Aorta (tissue), 5 donors: ENCODE data around the gene STAG2. TPM values are rescaled to one million over a fixed set of nuclear protein-coding genes. Genes with fewer than 3 reads are reported as not detected.

ENCODE experiments used
- ATAC-seq: fragments of 200-7000 bp; cut with Tn5 transposase; one replicate; pipeline ENCODE4 v1.9.1; 2022; ENCODE audit warnings: moderate library complexity; ENCODE audit not compliant: low FRiP score
- DNase-seq, 2 donors: peaks; one replicate each; pipeline ENCODE4 v3.0.0-alpha.2; 2020
- H3K27ac ChIP-seq, 2 donors: one replicate each; pipeline ENCODE4 v1.5.1; 2013; ENCODE audit warnings: low read length in 2 of 2, mild to moderate bottlenecking in 2 of 2, moderate library complexity in 2 of 2, control low read depth in 1 of 2, inconsistent platforms in 1 of 2, low read depth in 1 of 2
- H3K27me3 ChIP-seq, 2 donors: one replicate each; pipeline ENCODE4 v1.6.1; 2013; ENCODE audit warnings: control low read depth in 1 of 2, low read length in 1 of 2, mild to moderate bottlenecking in 1 of 2, moderate library complexity in 1 of 2; ENCODE audit not compliant: insufficient read depth in 2 of 2, control insufficient read depth in 1 of 2
- H3K36me3 ChIP-seq, 2 donors: one replicate each; pipeline ENCODE4 v1.6.1; 2013; ENCODE audit warnings: control low read depth in 1 of 2, low read length in 1 of 2, mild to moderate bottlenecking in 1 of 2; ENCODE audit not compliant: insufficient read depth in 2 of 2, control insufficient read depth in 1 of 2
- H3K4me1 ChIP-seq, 2 donors: one replicate each; pipeline ENCODE4 v1.6.1; 2013; ENCODE audit warnings: low read length in 2 of 2, control low read depth in 1 of 2, mild to moderate bottlenecking in 1 of 2, moderate library complexity in 1 of 2; ENCODE audit not compliant: insufficient read depth in 2 of 2, control insufficient read depth in 1 of 2
- H3K4me3 ChIP-seq, 2 donors: one replicate each; pipeline ENCODE4 v1.5.1; 2013; ENCODE audit warnings: low read length in 2 of 2, control low read depth in 1 of 2, mild to moderate bottlenecking in 1 of 2
- H3K9me3 ChIP-seq: one replicate; pipeline ENCODE4 v1.6.1; 2013; ENCODE audit warnings: mild to moderate bottlenecking, low read length; ENCODE audit not compliant: control insufficient read depth
- WGBS, 2 donors: extraction: QIAGEN DNeasy Blood & Tissue Kit; methylation state at CpG; one replicate each; pipeline ENCODE4 v1.1.7; 2013; 5-methylcytosine and 5-hydroxymethylcytosine counted together
- intact Hi-C, 2 donors: fragments of 100-400 bp; cut with DNase I; formaldehyde crosslinking; loops; one replicate each; pipeline versions ENCODE4 v1.14.2 to v1.15.0; 2022
- polyA plus RNA-seq, 2 donors: library from polyadenylated mRNA; stranded (reverse); fragments of 200-250 nt; gene quantifications; one replicate each; pipeline ENCODE4 v1.2.3, GENCODE V29; 2013
- total RNA-seq, 2 donors: library from RNA; stranded (reverse); fragmentation: NEBNext Ultra II Directional; extraction: Animal tissue kit (Norgen Biotek cat#: 25700); gene quantifications; one replicate each; pipeline ENCODE4 v1.2.1, GENCODE V29; 2021
- donor health status: healthy with polysubstance abuse.
- donor health status: Bipolar disorder and iron deficiency.
- donor health status: DM: no; HTN: no; CAD: no.
- donor health status: DM: no; HTN: no; CAD: no.
- donor health status: DM: yes; HTN: yes; CAD: no.

The STAG2 gene
- total and polyA plus RNA-seq, 4 donors, result 22.2 to 78.7 (median 50.7) TPM

GRCh38 chrX:123988423-123989111 lies 27.1 kb downstream of the STAG2 start:
- intact Hi-C loops, result no loop called here
- no peak overlapping the region for H3K27ac ChIP-seq
- H3K4me1 ChIP-seq, result peaks cover 0 to 2% of the 10 kb centered on the region in 2 donors
- no peaks in the 10 kb centered on the region for H3K27me3 ChIP-seq
- H3K36me3 ChIP-seq, result no peaks in the 10 kb centered on the region
- no peaks in the 10 kb centered on the region for H3K9me3 ChIP-seq
- ATAC-seq (no peak), DNase-seq (no peak)
- H3K4me3 ChIP-seq, result no peak overlapping the region
- WGBS, 2 donors, result 55 to 93% methylated on average over 1 of the region's 1 CpG

DNA sequence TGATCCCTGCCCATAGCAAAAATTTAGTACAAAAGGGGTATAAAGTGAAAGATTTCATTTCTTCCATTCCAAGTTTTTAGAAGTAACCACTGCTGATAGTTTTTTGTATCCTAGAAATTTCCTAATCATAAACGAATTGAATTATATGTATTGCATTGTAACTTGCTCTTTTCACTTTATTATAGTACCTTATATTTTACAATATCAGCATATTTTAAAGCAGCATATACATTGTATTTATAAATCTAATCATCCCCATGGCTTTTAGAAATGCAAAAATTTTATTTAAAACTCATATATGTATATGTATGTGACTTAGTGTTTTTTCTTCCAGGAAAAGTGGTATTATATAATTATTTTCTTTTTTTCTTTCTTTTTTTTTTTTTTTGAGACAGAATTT lies 27.7 kb downstream of the STAG2 start:
- ATAC-seq (no peak), DNase-seq (no peak)
- no peak overlapping the region for H3K27ac ChIP-seq
- intact Hi-C loops, result no loop called here
- WGBS, 2 donors, result 52 to 67% methylated on average over 1 of the region's 1 CpG
- H3K4me3 ChIP-seq, result no peak overlapping the region
- H3K36me3 ChIP-seq, result no peaks in the 10 kb centered on the region
- H3K9me3 ChIP-seq, result no peaks in the 10 kb centered on the region
- H3K4me1 ChIP-seq, result peaks cover 0 to 2% of the 10 kb centered on the region in 2 donors
- H3K27me3 ChIP-seq, result no peaks in the 10 kb centered on the region

GRCh38 chrX:123990169-123990568 lies 28.7 kb downstream of the STAG2 start:
- WGBS, 2 donors, result 82 to 99% methylated on average over 2 of the region's 2 CpGs
- no peak for ATAC-seq
- H3K9me3 ChIP-seq, result no peaks in the 10 kb centered on the region
- H3K27me3 ChIP-seq, result no peaks in the 10 kb centered on the region
- H3K36me3 ChIP-seq, result no peaks in the 10 kb centered on the region
- H3K4me1 ChIP-seq, result peaks cover 0 to 2% of the 10 kb centered on the region in 2 donors
- H3K4me3 ChIP-seq, result no peak overlapping the region
- no peak overlapping the region for H3K27ac ChIP-seq
- DNase-seq, result no peak
- intact Hi-C loops, result no loop called here

- intact Hi-C loops, result no loop called here
- no peak overlapping the region for H3K4me3 ChIP-seq
- H3K27ac ChIP-seq, result no peak overlapping the region
- no peak for ATAC-seq
- H3K36me3 ChIP-seq, result no peaks in the 10 kb centered on the region
- peaks cover 0 to 2% of the 10 kb centered on the region in 2 donors for H3K4me1 ChIP-seq
- H3K9me3 ChIP-seq, result no peaks in the 10 kb centered on the region
- 10 to 25% methylated on average over 3 of the region's 3 CpGs for WGBS, 2 donors
- H3K27me3 ChIP-seq, result no peaks in the 10 kb centered on the region
- DNase-seq, result no peak
Measured at GRCh38 chrX:123990602-123991001, 29.1 kb downstream of the STAG2 start.

DNA sequence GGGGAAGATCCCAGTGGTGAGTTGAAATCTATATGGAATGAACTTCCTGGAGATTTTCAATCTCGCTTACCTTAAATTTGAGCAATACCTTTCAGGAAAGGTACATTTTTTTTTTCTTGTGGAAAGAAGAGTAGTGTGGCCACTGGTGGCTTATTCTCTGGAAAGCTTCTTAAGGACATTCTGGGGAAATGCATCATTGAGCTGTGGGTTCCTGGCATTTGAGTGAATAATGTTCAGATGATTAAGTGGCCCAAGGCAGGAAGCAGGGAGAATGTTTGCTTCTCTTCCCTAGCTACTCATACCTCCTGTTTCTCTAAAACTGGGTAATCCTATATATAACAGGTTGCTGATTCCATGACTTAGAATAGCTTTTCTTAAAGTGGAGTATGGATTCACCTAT lies 31.8 kb downstream of the STAG2 start:
- intact Hi-C loops, result no loop called here
- Histone ChIP-seq H3K27ac (no peak overlapping the region), H3K27me3 (no peaks in the 10 kb centered on the region), H3K9me3 (no peaks in the 10 kb centered on the region), H3K36me3 (no peaks in the 10 kb centered on the region), H3K4me1 (peaks cover 0 to 2% of the 10 kb centered on the region in 2 donors), H3K4me3 (no peak overlapping the region)
- 91 to 98% methylated on average over 1 of the region's 1 CpG for WGBS, 2 donors
- no peak for ATAC-seq
- DNase-seq, result no peak

- 32 to 38% methylated on average over 3 of the region's 3 CpGs for whole genome bisulfite sequencing, 2 donors
- H3K4me3 ChIP-seq, result no peak overlapping the region
- no peaks in the 10 kb centered on the region for H3K9me3 ChIP-seq
- DNase-seq (no peak), ATAC-seq (no peak)
- intact Hi-C loops, result no loop called here
- no peaks in the 10 kb centered on the region for H3K27me3 ChIP-seq
- H3K27ac ChIP-seq, result no peak overlapping the region
- peaks cover 0 to 2% of the 10 kb centered on the region in 2 donors for H3K4me1 ChIP-seq
- H3K36me3 ChIP-seq, result no peaks in the 10 kb centered on the region
Measured at GRCh38 chrX:123993904-123994635, 32.6 kb downstream of the STAG2 start.

GRCh38 chrX:123994730-123995129 lies 33.2 kb downstream of the STAG2 start:
- intact Hi-C loops, result no loop called here
- DNase-seq (no peak), ATAC-seq (no peak)
- no peak overlapping the region for H3K4me3 ChIP-seq
- WGBS, 2 donors, result 47 to 74% methylated on average over 7 of the region's 7 CpGs
- no peaks in the 10 kb centered on the region for H3K36me3 ChIP-seq
- no peaks in the 10 kb centered on the region for H3K27me3 ChIP-seq
- no peak overlapping the region for H3K27ac ChIP-seq
- H3K9me3 ChIP-seq, result no peaks in the 10 kb centered on the region
- H3K4me1 ChIP-seq, result peaks cover 0 to 2% of the 10 kb centered on the region in 2 donors

DNA sequence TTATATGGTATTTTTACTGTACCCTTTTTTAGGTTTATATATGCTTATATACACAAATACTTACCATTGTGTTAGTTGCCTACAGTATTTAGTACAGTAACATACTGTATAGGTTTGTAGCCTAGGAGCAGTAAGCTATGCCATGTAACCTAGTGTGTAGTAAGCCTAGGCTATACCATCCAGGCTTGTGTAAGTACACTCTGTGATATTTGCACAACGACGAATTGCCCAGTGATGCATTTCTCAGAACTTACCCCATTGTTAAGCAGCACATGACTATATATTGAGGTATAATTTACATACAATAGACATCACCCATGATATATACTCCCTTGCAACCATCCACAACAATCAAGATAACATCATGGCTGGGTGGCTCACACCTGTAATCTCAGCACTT lies 40.1 kb downstream of the STAG2 start:
- no peaks in the 10 kb centered on the region for H3K9me3 ChIP-seq
- WGBS, 2 donors, result 89 to 90% methylated on average over 2 of the region's 2 CpGs
- H3K27ac ChIP-seq, result no peak overlapping the region
- no peak overlapping the region for H3K4me3 ChIP-seq
- H3K27me3 ChIP-seq, result no peaks in the 10 kb centered on the region
- DNase-seq (no peak), ATAC-seq (no peak)
- intact Hi-C loops, result no loop called here
- H3K4me1 ChIP-seq, result no peaks in the 10 kb centered on the region
- H3K36me3 ChIP-seq, result no peaks in the 10 kb centered on the region

DNA sequence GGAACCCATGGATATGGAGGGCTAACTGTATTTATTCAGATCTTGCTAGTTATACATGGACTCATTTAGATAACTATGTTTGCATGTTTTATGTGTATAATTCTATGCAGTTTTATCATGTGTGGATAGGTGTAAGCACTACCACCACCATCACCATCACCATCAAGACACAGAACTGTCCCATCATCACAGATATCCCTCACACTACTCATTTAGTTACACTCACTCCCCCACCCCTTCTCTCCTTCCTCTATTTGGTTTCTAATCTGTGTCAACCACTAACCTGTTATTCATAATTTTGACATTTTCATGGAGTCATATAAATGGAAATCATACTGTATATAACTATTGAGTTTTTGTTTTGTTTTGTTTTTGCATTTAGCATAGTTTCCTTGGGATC lies 43.7 kb downstream of the STAG2 start:
- H3K4me3 ChIP-seq, result no peak overlapping the region
- ATAC-seq, result no peak
- no peaks in the 10 kb centered on the region for H3K36me3 ChIP-seq
- no peaks in the 10 kb centered on the region for H3K4me1 ChIP-seq
- no peaks in the 10 kb centered on the region for H3K9me3 ChIP-seq
- H3K27me3 ChIP-seq, result no peaks in the 10 kb centered on the region
- intact Hi-C loops, result no loop called here
- no peak for DNase-seq
- H3K27ac ChIP-seq, result no peak overlapping the region
